Neural cell (in vitro differentiated cells): ENCODE results near the gene DGKQ.

Source experiments
- EP300 ChIP-seq: fragments of 450-650 bp; conservative IDR thresholded peaks from 2 replicates; pipeline ENCODE4 v1.6.1; 2014; ENCODE audit warnings: antibody characterized with exemption, mild to moderate bottlenecking, moderate library complexity; ENCODE audit not compliant: poor library complexity, severe bottlenecking
- EZH2 ChIP-seq: fragments of 200-600, 300-800 bp; shearing (Covaris generic), sonication (generic); IDR thresholded peaks from 2 replicates; pipeline ENCODE4 v1.6.1; 2014; ENCODE audit warnings: antibody characterized with exemption, low read length, borderline replicate concordance, mild to moderate bottlenecking; ENCODE audit not compliant: insufficient read depth, poor library complexity, severe bottlenecking
- MXI1 ChIP-seq: fragments of 450-650 bp; conservative IDR thresholded peaks from 2 replicates; pipeline ENCODE4 v1.6.1; 2014; ENCODE audit warnings: antibody characterized with exemption, mild to moderate bottlenecking; ENCODE audit not compliant: poor library complexity, severe bottlenecking
- POLR2AphosphoS5 ChIP-seq: IDR thresholded peaks from 2 replicates; pipeline ENCODE4 v1.6.1; 2012
- RAD21 ChIP-seq: fragments of 450-650 bp; conservative IDR thresholded peaks from 2 replicates; pipeline ENCODE4 v1.6.1; 2014; ENCODE audit warnings: antibody characterized with exemption, mild to moderate bottlenecking, moderate library complexity
- SMC3 ChIP-seq: fragments of 450-650 bp; conservative IDR thresholded peaks from 2 replicates; pipeline ENCODE4 v1.6.1; 2014; ENCODE audit warnings: antibody characterized with exemption, mild to moderate bottlenecking, moderate library complexity; ENCODE audit not compliant: poor library complexity
- TAF1 ChIP-seq: IDR thresholded peaks from 2 replicates; pipeline ENCODE4 v1.6.1; 2012; ENCODE audit warnings: low read depth
- TF ChIP-seq, protein P1 (sequence below): fragments of 450-650 bp; IDR thresholded peaks from 2 replicates; pipeline ENCODE4 v1.5.1; 2014; ENCODE audit warnings: antibody characterized with exemption, mild to moderate bottlenecking, moderate library complexity; ENCODE audit not compliant: poor library complexity, severe bottlenecking
- TF ChIP-seq, protein P2 (sequence below): IDR thresholded peaks from 2 replicates; pipeline ENCODE4 v1.6.1; 2012; ENCODE audit warnings: borderline replicate concordance

DNA sequence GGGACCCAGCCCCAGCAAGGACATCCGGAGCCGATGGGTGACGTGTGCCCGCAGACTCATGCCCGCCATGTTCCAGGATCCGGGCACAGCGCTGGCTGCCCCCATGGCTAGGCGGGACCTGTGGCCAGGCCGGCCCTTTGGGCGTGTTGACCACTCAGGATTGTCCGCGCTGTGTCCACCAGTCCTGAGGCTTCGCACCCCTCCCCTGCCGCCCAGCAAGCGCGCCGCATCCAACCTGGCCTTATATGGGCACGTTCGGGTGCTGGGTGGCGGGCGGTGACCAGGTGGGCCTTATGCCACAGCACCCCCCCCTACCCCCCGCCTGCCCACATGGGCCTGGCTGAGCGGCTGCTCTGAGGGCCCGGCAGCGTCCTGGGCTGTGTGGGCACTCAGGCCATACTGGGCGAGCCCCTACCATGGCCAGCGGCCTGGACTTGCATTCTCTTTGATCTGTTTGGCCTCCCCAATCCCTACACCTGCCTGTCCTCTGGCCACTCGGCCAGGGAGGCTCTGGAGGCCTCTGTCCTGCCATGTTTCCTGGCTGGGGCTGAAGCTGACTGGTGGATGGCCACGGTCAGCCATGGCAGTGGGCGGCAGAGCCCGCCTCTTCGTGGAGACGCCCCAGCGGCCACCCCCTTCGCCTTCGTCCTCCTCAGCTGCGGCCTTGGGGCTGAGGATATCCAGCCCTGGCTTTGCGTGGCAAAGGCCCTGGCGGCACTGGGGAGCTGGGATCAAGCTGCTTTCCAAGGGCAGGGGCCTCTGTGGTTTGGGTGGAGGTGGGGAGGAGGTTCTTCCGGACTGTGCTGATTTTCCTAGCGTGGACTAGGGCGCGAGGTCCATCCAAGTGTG, 40.1 kb upstream of the DGKQ start:
- TF ChIP-seq, protein P1, sequence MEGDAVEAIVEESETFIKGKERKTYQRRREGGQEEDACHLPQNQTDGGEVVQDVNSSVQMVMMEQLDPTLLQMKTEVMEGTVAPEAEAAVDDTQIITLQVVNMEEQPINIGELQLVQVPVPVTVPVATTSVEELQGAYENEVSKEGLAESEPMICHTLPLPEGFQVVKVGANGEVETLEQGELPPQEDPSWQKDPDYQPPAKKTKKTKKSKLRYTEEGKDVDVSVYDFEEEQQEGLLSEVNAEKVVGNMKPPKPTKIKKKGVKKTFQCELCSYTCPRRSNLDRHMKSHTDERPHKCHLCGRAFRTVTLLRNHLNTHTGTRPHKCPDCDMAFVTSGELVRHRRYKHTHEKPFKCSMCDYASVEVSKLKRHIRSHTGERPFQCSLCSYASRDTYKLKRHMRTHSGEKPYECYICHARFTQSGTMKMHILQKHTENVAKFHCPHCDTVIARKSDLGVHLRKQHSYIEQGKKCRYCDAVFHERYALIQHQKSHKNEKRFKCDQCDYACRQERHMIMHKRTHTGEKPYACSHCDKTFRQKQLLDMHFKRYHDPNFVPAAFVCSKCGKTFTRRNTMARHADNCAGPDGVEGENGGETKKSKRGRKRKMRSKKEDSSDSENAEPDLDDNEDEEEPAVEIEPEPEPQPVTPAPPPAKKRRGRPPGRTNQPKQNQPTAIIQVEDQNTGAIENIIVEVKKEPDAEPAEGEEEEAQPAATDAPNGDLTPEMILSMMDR = no peak
- TF ChIP-seq RAD21 (no peak), EP300 (no peak), POLR2AphosphoS5 (no peak), MXI1 (no peak), TAF1 (no peak), EZH2 (no peak), SMC3 (no peak)
- TF ChIP-seq, protein P2, sequence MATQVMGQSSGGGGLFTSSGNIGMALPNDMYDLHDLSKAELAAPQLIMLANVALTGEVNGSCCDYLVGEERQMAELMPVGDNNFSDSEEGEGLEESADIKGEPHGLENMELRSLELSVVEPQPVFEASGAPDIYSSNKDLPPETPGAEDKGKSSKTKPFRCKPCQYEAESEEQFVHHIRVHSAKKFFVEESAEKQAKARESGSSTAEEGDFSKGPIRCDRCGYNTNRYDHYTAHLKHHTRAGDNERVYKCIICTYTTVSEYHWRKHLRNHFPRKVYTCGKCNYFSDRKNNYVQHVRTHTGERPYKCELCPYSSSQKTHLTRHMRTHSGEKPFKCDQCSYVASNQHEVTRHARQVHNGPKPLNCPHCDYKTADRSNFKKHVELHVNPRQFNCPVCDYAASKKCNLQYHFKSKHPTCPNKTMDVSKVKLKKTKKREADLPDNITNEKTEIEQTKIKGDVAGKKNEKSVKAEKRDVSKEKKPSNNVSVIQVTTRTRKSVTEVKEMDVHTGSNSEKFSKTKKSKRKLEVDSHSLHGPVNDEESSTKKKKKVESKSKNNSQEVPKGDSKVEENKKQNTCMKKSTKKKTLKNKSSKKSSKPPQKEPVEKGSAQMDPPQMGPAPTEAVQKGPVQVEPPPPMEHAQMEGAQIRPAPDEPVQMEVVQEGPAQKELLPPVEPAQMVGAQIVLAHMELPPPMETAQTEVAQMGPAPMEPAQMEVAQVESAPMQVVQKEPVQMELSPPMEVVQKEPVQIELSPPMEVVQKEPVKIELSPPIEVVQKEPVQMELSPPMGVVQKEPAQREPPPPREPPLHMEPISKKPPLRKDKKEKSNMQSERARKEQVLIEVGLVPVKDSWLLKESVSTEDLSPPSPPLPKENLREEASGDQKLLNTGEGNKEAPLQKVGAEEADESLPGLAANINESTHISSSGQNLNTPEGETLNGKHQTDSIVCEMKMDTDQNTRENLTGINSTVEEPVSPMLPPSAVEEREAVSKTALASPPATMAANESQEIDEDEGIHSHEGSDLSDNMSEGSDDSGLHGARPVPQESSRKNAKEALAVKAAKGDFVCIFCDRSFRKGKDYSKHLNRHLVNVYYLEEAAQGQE = no peak
